ENCODE data around the gene TREX2. TPM values are rescaled to one million over a fixed set of nuclear protein-coding genes. Genes with fewer than 3 reads are reported as not detected.
A peak's percentile ranks its signal among the peaks of the same experiment; 100 is the strongest.

TREX2 gene
- total RNA-seq, 2 donors from 2014 or later, result 0.94 TPM; not detected in 1

DNA sequence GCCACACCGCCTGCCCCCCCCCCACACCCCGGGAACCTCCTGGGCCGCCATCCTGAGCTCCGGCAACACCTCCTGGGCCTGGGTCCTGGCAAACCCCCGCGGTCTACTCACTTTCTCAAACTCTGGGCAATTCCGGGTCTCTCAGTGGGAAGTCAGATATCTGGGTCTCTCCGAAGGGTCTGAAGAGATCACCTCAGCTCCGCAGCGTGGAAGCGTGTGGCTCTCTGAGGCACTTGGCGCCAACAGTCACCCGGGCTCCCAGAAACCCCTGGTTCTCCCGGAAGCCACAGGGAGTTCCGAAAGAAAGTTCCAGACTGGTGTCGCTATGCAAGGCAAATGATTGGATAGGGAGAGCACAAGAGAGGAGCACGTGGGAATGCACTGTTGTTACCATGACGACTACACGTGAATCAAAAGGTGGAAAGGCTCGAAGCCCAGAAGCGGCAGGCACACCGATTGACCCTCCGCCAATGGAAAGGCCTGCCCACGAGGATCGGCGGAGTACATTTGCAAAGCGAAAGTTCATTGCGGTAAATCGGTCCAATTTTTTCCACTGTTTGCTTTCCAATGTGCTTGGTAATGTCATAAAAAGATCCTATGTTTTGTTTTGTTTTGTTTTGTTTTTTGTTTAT is 44.6 kb downstream of the TREX2 start, which contains the start of gene PNMA6E:
Gene PNMA6E, minus strand, starts transcription at position 218 of the 632 bp plus-strand sequence. CDS start 2,501 bp downstream, outside the sequence.
- no peak within 1 kb of the TSS for H3K4me3 ChIP-seq
- no peaks in the 10 kb centered on the region for H3K27me3 ChIP-seq
- no peaks in the 10 kb centered on the region for H3K36me3 ChIP-seq
- no peaks in the 10 kb centered on the region for H3K4me1 ChIP-seq
- H3K27ac ChIP-seq, result no peak within 1 kb of the TSS
- no peak for DNase-seq (ENCODE audit: low spot score)
- no peaks in the 10 kb centered on the region for H3K9me3 ChIP-seq
- TF ChIP-seq, protein P1, sequence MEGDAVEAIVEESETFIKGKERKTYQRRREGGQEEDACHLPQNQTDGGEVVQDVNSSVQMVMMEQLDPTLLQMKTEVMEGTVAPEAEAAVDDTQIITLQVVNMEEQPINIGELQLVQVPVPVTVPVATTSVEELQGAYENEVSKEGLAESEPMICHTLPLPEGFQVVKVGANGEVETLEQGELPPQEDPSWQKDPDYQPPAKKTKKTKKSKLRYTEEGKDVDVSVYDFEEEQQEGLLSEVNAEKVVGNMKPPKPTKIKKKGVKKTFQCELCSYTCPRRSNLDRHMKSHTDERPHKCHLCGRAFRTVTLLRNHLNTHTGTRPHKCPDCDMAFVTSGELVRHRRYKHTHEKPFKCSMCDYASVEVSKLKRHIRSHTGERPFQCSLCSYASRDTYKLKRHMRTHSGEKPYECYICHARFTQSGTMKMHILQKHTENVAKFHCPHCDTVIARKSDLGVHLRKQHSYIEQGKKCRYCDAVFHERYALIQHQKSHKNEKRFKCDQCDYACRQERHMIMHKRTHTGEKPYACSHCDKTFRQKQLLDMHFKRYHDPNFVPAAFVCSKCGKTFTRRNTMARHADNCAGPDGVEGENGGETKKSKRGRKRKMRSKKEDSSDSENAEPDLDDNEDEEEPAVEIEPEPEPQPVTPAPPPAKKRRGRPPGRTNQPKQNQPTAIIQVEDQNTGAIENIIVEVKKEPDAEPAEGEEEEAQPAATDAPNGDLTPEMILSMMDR (IDR thresholded peaks at IDR 0.05), result no peak

DNA sequence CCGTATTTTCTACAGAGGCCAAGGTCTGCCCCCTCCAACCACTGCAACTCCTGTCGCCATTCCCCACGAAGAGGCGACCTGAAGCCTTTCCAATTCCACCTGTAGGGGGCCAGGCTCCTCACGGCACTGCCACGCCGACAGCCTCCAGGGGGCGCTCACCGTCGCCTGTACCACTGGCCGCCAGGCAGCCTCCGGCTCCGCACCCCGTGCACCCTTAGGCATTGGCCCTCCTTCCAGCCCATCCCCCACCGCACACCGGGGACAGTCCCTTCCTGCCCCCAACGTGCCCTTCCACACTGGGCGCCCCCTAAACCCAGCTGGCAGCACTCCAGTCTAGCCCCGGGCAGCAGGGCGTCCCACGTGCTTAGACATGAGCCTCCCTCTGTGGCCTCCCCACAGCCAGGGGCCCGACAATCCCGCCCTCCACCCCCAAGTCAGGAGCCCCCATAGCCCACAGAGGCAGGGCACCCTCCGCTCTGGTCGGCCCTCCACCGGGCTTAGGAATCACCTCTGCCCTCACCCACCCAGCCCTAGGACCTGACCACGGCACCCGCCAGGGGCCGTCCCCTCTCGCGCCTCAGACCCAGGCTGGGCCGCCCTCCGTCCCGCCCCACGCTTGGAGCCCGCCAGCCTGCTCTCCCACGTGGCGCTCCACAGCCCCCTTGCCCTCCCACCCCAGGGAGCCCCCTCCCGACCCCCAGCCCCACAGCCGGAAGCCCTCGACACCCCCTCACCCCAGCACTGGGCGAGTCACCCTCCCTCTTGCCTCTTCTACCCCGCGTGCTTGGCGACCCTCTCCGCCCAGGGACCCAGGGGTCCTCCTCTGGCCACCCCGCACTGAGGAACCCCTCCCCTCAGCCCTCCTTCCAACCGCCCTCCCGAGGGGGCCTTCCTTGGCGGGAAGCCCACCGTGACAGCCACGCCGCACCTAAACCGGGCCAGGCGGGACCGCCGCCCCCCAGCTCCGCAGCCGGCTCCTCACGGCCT is 45.4 kb downstream of the TREX2 start:
- Histone ChIP-seq H3K36me3 (no peaks in the 10 kb centered on the region), H3K27ac (no peak overlapping the region), H3K27me3 (no peaks in the 10 kb centered on the region), H3K4me3 (no peak overlapping the region), H3K9me3 (no peaks in the 10 kb centered on the region), H3K4me1 (no peaks in the 10 kb centered on the region)
- DNase-seq (ENCODE audit: low spot score), result no peak
- TF ChIP-seq, protein P1 (IDR thresholded peaks at IDR 0.05), result peak; percentile 31 to 61

DNA sequence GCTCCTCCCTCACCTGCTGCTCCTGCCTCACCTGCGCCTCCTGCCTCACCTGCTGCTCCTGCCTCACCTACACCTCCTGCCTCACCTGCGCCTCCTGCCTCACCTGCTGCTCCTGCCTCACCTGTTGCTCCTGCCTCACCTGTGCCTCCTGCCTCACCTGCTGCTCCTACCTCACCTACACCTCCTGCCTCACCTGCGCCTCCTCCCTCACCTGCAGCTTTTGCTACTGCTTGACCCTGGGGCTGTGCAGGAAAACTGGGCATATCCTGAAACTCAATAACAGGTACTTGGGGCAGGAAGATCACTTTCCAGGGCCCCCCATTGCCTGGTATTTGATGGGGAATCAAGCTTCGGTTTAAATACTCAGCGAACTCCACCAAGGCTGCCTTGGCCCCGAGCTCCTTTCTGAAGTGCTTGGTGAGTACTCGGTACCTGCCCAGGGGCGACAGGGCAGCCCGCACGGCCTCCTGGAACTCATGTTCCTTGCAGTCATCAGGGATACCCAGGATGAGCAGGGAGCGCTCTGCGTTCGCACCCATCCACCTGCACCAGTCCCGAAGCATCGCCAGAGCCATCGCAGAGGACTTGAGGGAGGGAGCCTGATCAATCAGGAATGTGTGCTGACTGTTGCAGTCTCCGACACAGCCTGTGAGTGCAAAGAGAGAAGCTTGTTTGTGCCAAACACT is 47.4 kb downstream of the TREX2 start:
- H3K27ac ChIP-seq, result no peak overlapping the region

DNA sequence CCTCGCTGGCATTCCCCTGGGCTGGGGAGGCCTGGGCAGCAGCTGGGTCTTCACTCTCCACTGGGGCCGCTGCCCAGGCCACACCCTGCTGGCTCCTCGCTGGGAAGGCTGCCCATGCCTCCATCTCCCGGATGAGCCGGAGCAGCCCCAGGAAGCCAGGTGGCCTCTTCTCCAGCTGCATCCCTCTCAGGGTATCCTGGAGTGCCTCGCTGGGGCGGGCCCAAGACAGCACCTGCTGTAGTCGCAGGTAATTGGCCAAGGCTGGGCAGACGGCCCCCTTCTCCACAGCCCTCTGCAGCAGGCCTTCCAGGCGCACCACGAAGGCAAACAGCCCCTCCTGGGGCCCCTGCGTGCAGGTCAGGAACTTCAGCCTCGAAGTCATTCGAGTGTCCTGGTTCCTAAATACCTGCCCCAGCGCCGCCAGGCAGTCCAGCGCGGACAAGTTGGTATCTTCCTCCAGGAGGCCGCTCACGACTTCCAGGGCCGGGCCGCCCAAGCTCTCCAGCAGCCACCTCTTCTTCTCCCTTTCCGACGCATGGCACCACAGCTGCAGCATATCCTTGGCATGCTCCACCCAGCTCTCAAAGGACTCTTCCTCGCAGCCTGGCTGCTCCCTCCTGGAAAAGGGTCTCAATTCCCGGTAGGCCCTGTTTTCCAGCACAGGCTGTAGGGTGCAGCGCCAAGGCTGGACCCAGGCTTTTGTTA is 48.4 kb downstream of the TREX2 start:
- no peaks in the 10 kb centered on the region for H3K36me3 ChIP-seq
- H3K4me1 ChIP-seq, result no peaks in the 10 kb centered on the region
- TF ChIP-seq, protein P1 (IDR thresholded peaks at IDR 0.05), result no peak
- no peak for DNase-seq (ENCODE audit: low spot score)
- no peaks in the 10 kb centered on the region for H3K9me3 ChIP-seq
- H3K27ac ChIP-seq, result no peak overlapping the region
- H3K27me3 ChIP-seq, result no peaks in the 10 kb centered on the region
- H3K4me3 ChIP-seq, result no peak overlapping the region

More for the DNA sequence above, 47.4 kb downstream of the TREX2 start:
- Histone ChIP-seq H3K36me3 (no peaks in the 10 kb centered on the region), H3K4me1 (no peaks in the 10 kb centered on the region), H3K9me3 (no peaks in the 10 kb centered on the region), H3K4me3 (no peak overlapping the region), H3K27me3 (no peaks in the 10 kb centered on the region)
- no peak for DNase-seq (ENCODE audit: low spot score)
- TF ChIP-seq, protein P1 (IDR thresholded peaks at IDR 0.05), result no peak
